Lower lobe of right lung (tissue), 2 donors: Measurements from ENCODE around the gene SPATA46. TPM values are rescaled to one million over a fixed set of nuclear protein-coding genes. Genes with fewer than 3 reads are reported as not detected.

Source experiments
- ATAC-seq, 2 donors: fragments of 200-7000 bp; cut with Tn5 transposase; one replicate each; pipeline ENCODE4 v1.9.1; 2020 to 2022; ENCODE audit warnings: mild to moderate bottlenecking in 2 of 2, moderate library complexity in 2 of 2
- DNase-seq: peaks from one replicate; pipeline ENCODE4 v3.0.0-alpha.2; 2020
- H3K27ac ChIP-seq: fragments of 200-600 bp; one replicate; pipeline ENCODE4 v1.8.0; 2022
- H3K27me3 ChIP-seq: fragments of 200-600 bp; one replicate; pipeline ENCODE4 v1.8.0; 2022; ENCODE audit warnings: low read depth
- H3K36me3 ChIP-seq: fragments of 200-600 bp; one replicate; pipeline ENCODE4 v1.8.0; 2022; ENCODE audit warnings: mild to moderate bottlenecking
- H3K4me1 ChIP-seq: fragments of 200-600 bp; one replicate; pipeline ENCODE4 v1.8.0; 2022
- H3K4me3 ChIP-seq: fragments of 200-600 bp; one replicate; pipeline ENCODE4 v1.8.0; 2022; ENCODE audit warnings: mild to moderate bottlenecking
- H3K9me3 ChIP-seq: fragments of 200-600 bp; one replicate; pipeline ENCODE4 v1.8.0; 2022
- intact Hi-C: fragments of 100-400 bp; cut with DNase I; formaldehyde crosslinking; loops from one replicate; pipeline ENCODE4 v1.11.0; 2022
- total RNA-seq: library from RNA; stranded (reverse); fragmentation: NEBNext Ultra II Directional; extraction: Animal tissue kit (Norgen Biotek cat#: 25700); gene quantifications from one replicate; pipeline ENCODE4 v1.2.1, GENCODE V29; 2021
- TF ChIP-seq, protein P1 (sequence below): fragments of 200-600 bp; IDR thresholded peaks from one replicate; pipeline ENCODE4 v1.8.0; 2022; ENCODE audit warnings: antibody characterized with exemption, mild to moderate bottlenecking
- donor health status: DM: no; HTN: yes; CAD: no; lungs with severe emphysema.

SPATA46 gene
- total RNA-seq, 1 donor from 2014 or later, result not detected

DNA sequence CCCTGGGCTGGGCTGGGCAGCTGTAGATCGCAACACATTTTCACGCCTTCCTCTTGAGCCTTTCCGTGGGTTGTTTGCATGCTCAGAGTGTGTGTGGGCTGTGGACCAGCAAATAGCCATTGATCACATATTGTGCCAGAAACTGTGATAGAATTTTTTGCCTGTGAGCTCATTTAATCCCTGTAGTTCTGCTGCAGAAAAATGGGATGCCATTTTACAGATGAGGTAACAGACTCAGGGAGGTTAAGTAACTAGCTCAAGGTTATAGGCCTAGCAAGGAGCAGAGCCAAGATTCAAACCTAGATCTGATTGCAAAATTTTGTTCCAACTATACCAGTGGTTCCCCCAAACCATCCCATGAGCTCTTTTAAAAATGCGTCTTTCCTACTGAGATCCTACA lies 10.5 kb downstream of the SPATA46 start:
- Histone ChIP-seq H3K27me3 (no peaks in the 10 kb centered on the region), H3K27ac (no peak overlapping the region), H3K9me3 (no peaks in the 10 kb centered on the region), H3K4me3 (no peak overlapping the region), H3K4me1 (no peaks in the 10 kb centered on the region), H3K36me3 (no peaks in the 10 kb centered on the region)
- intact Hi-C loops, result no loop called here
- DNase-seq (no peak), ATAC-seq (no peak)
- TF ChIP-seq, protein P1, sequence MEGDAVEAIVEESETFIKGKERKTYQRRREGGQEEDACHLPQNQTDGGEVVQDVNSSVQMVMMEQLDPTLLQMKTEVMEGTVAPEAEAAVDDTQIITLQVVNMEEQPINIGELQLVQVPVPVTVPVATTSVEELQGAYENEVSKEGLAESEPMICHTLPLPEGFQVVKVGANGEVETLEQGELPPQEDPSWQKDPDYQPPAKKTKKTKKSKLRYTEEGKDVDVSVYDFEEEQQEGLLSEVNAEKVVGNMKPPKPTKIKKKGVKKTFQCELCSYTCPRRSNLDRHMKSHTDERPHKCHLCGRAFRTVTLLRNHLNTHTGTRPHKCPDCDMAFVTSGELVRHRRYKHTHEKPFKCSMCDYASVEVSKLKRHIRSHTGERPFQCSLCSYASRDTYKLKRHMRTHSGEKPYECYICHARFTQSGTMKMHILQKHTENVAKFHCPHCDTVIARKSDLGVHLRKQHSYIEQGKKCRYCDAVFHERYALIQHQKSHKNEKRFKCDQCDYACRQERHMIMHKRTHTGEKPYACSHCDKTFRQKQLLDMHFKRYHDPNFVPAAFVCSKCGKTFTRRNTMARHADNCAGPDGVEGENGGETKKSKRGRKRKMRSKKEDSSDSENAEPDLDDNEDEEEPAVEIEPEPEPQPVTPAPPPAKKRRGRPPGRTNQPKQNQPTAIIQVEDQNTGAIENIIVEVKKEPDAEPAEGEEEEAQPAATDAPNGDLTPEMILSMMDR, result no peak

DNA sequence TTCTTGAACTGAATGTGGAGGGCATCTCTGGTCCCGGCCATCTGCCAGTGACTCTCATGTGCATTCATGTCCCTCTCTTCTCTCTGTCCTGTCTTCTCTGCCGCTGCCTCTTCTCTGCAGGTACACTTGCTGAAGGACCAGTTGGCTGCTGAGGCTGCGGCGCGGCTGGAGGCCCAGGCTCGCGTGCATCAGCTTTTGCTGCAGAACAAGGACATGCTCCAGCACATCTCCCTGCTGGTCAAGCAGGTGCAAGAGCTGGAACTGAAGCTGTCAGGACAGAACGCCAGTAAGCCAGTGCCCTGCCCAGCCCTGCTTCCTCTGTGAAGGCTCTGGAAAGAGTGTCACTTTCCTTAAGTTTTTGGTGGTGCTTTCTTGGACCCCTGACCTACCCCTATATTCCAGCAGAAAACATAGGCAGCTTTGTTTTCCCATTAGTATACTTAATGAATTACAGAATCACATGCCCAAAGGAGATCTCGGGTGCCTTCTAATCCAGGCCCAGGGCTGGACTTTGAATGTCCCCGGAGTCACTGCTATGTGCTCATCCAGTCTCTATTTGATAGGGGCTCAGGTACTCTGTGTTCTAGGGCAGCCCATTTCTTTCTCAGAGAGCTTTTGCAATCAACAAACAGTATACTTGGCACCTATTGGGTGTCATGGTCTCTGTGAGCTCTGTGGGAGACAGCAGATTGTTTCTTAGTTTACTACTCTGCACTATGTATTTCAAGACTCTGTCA lies 11.2 kb downstream of the SPATA46 start:
- Histone ChIP-seq H3K4me1 (no peaks in the 10 kb centered on the region), H3K27ac (no peak overlapping the region), H3K36me3 (no peaks in the 10 kb centered on the region), H3K4me3 (no peak overlapping the region), H3K27me3 (no peaks in the 10 kb centered on the region), H3K9me3 (no peaks in the 10 kb centered on the region)
- no peak for ATAC-seq
- intact Hi-C loops, result no loop called here
- DNase-seq, result no peak
- TF ChIP-seq, protein P1, result no peak

DNA sequence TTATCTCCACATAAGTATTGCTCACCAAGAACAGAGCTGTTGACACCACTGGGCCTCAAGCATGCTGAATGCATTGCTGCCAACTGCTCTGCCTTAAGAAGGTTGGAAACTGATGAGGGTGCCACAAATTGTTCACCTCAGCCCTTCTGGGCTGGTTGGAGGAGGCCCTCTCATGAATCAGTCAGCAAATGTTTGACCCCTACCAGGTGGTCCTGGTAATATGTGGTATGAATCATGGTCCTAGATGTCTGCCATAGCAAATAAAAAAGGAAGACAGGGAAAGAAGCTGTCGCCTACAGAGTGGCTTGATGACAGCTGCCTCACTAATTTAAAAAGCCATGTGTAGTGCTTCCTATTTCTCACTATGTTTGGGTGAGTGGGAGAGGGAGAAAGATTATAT lies 12.2 kb downstream of the SPATA46 start:
- DNase-seq (no peak), ATAC-seq (no peak)
- Histone ChIP-seq H3K27me3 (no peaks in the 10 kb centered on the region), H3K27ac (no peak overlapping the region), H3K4me3 (no peak overlapping the region), H3K36me3 (no peaks in the 10 kb centered on the region), H3K4me1 (no peaks in the 10 kb centered on the region), H3K9me3 (no peaks in the 10 kb centered on the region)
- intact Hi-C loops, result no loop called here
- TF ChIP-seq, protein P1, result no peak

DNA sequence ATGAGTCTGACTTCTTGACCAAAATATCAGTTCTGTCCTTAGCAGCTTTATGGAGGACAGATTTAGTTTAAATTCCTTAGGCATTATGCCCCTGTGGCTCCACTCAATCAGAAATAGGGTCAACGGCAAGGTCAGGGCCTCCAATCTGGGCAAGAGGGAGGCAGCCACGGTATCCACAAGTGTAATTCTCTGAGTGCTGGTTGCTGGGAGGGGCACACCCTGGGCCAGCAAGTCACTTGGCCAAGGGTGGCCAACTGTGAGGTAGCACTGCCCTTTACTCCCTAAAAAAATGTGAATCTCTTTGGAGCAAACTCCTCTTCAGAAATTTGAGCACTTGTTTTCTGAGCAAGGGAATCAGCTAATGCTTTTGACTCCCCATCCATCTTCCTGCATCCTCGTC lies 12.8 kb downstream of the SPATA46 start:
- DNase-seq, result no peak
- TF ChIP-seq, protein P1, result no peak
- intact Hi-C loops, result no loop called here
- Histone ChIP-seq H3K4me1 (no peaks in the 10 kb centered on the region), H3K27ac (no peak overlapping the region), H3K4me3 (no peak overlapping the region), H3K36me3 (no peaks in the 10 kb centered on the region), H3K9me3 (no peaks in the 10 kb centered on the region), H3K27me3 (no peaks in the 10 kb centered on the region)
- no peak for ATAC-seq

DNA sequence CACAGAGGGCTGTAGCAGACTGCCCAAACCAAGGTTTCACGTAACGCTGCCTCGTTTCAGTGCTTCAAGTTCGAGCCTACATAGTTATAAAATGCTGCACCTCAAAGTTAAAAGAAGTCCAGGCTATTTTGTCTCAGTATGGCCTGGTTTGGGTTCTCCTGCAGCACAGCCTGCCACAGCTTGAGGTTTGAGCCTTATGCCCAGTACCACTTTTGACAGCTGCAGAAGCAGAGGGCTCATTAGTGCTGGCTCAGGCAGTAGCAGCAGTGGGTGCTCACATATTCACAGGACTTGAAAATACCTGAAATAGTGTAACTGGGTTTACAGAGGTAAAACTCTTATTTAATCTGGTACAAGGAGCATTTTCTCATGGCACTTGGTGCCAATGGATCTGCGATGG lies 15.3 kb downstream of the SPATA46 start:
- intact Hi-C loops, result no loop called here
- H3K27ac ChIP-seq, result no peak overlapping the region
- H3K27me3 ChIP-seq, result no peaks in the 10 kb centered on the region
- H3K9me3 ChIP-seq, result no peaks in the 10 kb centered on the region
- no peaks in the 10 kb centered on the region for H3K4me1 ChIP-seq
- no peak for DNase-seq
- no peak overlapping the region for H3K4me3 ChIP-seq
- no peaks in the 10 kb centered on the region for H3K36me3 ChIP-seq
- no peak for ATAC-seq
- TF ChIP-seq, protein P1, result no peak
